ENCODE results near the gene MED12L.

- no peak for TF ChIP-seq TAF1 (IDR thresholded peaks at IDR 0.05; ENCODE audit: borderline replicate concordance, low read depth, low read length)
- no peak for TF ChIP-seq ELF1 (IDR thresholded peaks at IDR 0.05)
These were observed 318.9 kb downstream of the MED12L start for GRCh38 chr3:151404316-151404715.

Data from SK-N-SH (cell line).